DMS 273 (cell line): Measurements from ENCODE around the gene CYB5D1.
A peak's percentile ranks its signal among the peaks of the same experiment; 100 is the strongest.
"Not testable (repeated sequence)": the region's sequence is repeated elsewhere in the genome, so short reads cannot be mapped to it uniquely, and the experiment has no call there.

Experiments used
- DNase-seq: peaks from one replicate; lab custom pipeline; 2025; ENCODE audit not compliant: unreplicated experiment; lab: John Stamatoyannopoulos, UW

CYB5D1 gene

GRCh38 chr17:7857713-7858521, at the start of gene CYB5D1:
Gene CYB5D1, plus strand, starts transcription at chr17:7858003. Its CDS starts 132 bp downstream, at chr17:7858135.
- DNase-seq, result peak; percentile 93

- DNase-seq, result no peak
Observed at GRCh38 chr17:7809086-7809790, 48.6 kb upstream of the CYB5D1 start.

GRCh38 chr17:7809791-7810343, 47.9 kb upstream of the CYB5D1 start:
- not testable (repeated sequence) for DNase-seq

GRCh38 chr17:7811251-7811650, 46.6 kb upstream of the CYB5D1 start:
- no peak for DNase-seq

- no peak for DNase-seq
Observed at GRCh38 chr17:7814969-7815368, 42.8 kb upstream of the CYB5D1 start.

GRCh38 chr17:7816926-7817642, 40.7 kb upstream of the CYB5D1 start:
- no peak for DNase-seq

- DNase-seq, result no peak
Observed at GRCh38 chr17:7817643-7817964, 40.2 kb upstream of the CYB5D1 start.

- DNase-seq, result no peak
Observed at GRCh38 chr17:7818026-7818425, 39.8 kb upstream of the CYB5D1 start.

- DNase-seq, result no peak
Observed at GRCh38 chr17:7818746-7819645, 38.8 kb upstream of the CYB5D1 start.

GRCh38 chr17:7820231-7820630, 37.6 kb upstream of the CYB5D1 start:
- no peak for DNase-seq

GRCh38 chr17:7822126-7822525, 35.7 kb upstream of the CYB5D1 start:
- DNase-seq, result no peak

- DNase-seq, result no peak
Observed at GRCh38 chr17:7823581-7824001, 34.2 kb upstream of the CYB5D1 start.

- no peak for DNase-seq
Observed at GRCh38 chr17:7824021-7824924, 33.5 kb upstream of the CYB5D1 start.

- DNase-seq, result no peak
Observed at GRCh38 chr17:7825206-7825990, 32.4 kb upstream of the CYB5D1 start.

- no peak for DNase-seq
Observed at GRCh38 chr17:7830616-7831015, 27.2 kb upstream of the CYB5D1 start.

- DNase-seq, result no peak
Observed at GRCh38 chr17:7831233-7831632, 26.6 kb upstream of the CYB5D1 start.

- no peak for DNase-seq
Observed at GRCh38 chr17:7832431-7832830, 25.4 kb upstream of the CYB5D1 start.

- no peak for DNase-seq
Observed at GRCh38 chr17:7833011-7833794, 24.6 kb upstream of the CYB5D1 start.
